Kidney (tissue), 14 donors: ENCODE measurements around the gene FBXO27. TPM values are rescaled to one million over a fixed set of nuclear protein-coding genes. Genes with fewer than 3 reads are reported as not detected.

Experiments
- DNase-seq, 5 donors: peaks; one replicate each; pipeline ENCODE4 v3.0.0-alpha.2; 2013 to 2020
- FAIRE-seq: peaks from 2 replicates; lab custom pipeline; 2012; peaks lifted over from hg19 to GRCh38; lab: Jason Lieb, UNC
- H3K27ac ChIP-seq, 2 donors: one replicate each; pipeline ENCODE4 v1.7.0; 2013; ENCODE audit warnings: low read depth in 2 of 2, low read length in 2 of 2, inconsistent platforms in 1 of 2
- H3K27me3 ChIP-seq: one replicate; pipeline ENCODE4 v1.7.1; 2013; ENCODE audit warnings: low read length, inconsistent platforms; ENCODE audit not compliant: control insufficient read depth, insufficient read depth
- H3K36me3 ChIP-seq, 3 donors: one replicate each; pipeline versions ENCODE4 v1.7.0 to v1.7.1; 2013; ENCODE audit warnings: low read length in 3 of 3, control low read depth in 1 of 3, inconsistent platforms in 1 of 3; ENCODE audit not compliant: insufficient read depth in 3 of 3, control insufficient read depth in 2 of 3
- H3K4me1 ChIP-seq, 3 donors: one replicate each; pipeline versions ENCODE4 v1.7.0 to v1.7.1; 2013; ENCODE audit warnings: low read length in 3 of 3, inconsistent platforms in 1 of 3, low read depth in 1 of 3; ENCODE audit not compliant: control insufficient read depth in 2 of 3, insufficient read depth in 2 of 3
- H3K4me3 ChIP-seq, 3 donors: one replicate each; pipeline versions ENCODE4 v1.7.0 to v1.8.1; 2013; ENCODE audit warnings: low read length in 3 of 3, control low read depth in 1 of 3, inconsistent platforms in 1 of 3
- H3K9ac ChIP-seq, 3 donors: one replicate each; pipeline versions ENCODE4 v1.7.0 to v1.7.1; 2013; ENCODE audit warnings: low read length in 3 of 3, control low read depth in 1 of 3, inconsistent platforms in 1 of 3
- H3K9me3 ChIP-seq, 3 donors: one replicate each; pipeline versions ENCODE4 v1.7.0 to v1.7.1; 2013; ENCODE audit warnings: low read length in 3 of 3, control low read depth in 1 of 3, inconsistent platforms in 1 of 3; ENCODE audit not compliant: control insufficient read depth in 2 of 3, insufficient read depth in 1 of 3
- intact Hi-C: fragments of 100-400 bp; cut with DNase I; formaldehyde crosslinking; loops from one replicate; pipeline ENCODE4 v1.11.1; 2022
- polyA plus RNA-seq: library from polyadenylated mRNA; stranded (reverse); fragments of 350-450 nt; fragmentation: Illumina TruSeq; extraction: RNeasy Lipid Tissue Mini Kit (QIAGEN cat#74804); gene quantifications from one replicate; pipeline ENCODE4 v1.2.3, GENCODE V29; 2014; ENCODE audit warnings: low read depth, low replicate concordance; ENCODE audit not compliant: insufficient read depth
- total RNA-seq: library from RNA; stranded (reverse); fragmentation: NEBNext Ultra II Directional; extraction: Animal tissue kit (Norgen Biotek cat#: 25700); gene quantifications from one replicate; pipeline ENCODE4 v1.2.1, GENCODE V29; 2021
- TF ChIP-seq, protein P1 (sequence below): IDR thresholded peaks from 3 replicates; pipeline ENCODE4 v1.5.1; 2012; ENCODE audit warnings: mild to moderate bottlenecking, moderate library complexity, borderline replicate concordance; ENCODE audit not compliant: insufficient read depth; ENCODE audit errors: extremely low read depth
- donor health status: control.
- donor health status: control.
- donor health status: control.
- donor health status: control.
- donor health status: control.
- donor health status: DM: yes; HTN: yes; CAD: no.
- donor health status: Normal renal cell carcinoma (clear cell type).

The FBXO27 gene
- total and polyA plus RNA-seq, 2 donors from 2014 or later, result 7.8 to 8.3 TPM

DNA sequence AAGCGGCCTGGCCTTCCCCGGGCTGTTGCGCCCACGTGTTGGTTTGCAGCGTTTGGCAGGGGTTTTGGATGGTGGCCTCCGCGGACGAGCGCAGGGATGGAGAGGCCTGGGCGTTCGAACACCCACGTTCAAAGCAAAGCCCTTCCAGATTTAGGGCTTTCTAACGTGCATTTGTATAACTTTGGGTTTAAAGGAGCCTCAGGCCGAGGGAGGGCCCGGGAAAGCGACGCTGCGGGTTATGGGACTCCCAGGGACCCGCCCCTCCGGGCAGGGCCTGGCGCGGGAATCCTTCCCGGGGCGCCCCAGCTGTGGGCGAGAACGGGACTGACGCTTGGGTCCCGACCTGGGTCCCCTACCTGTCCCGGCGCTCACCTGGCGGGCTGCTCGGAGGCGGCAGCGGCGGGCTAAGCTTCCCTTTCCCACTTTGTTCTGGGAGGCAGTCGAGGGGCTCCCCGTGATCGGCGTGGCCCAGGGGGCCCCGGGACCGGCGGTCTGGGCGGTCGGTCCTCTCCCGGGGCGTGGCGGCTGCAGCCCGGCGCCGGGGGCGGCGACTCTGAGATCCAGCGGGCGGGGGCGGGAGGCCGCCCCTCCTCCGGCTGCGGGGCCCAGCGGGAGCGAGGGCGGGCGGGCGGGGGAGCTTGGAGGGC lies 57.0 kb downstream of the FBXO27 start, which contains the start of gene FBXO17:
Gene FBXO17 (minus strand): TSS at position 529 of the 647 bp plus-strand sequence. CDS start 25,423 bp downstream, outside the sequence.
- peak within 1 kb of the TSS; percentile 87 to 88 for H3K27ac ChIP-seq
- peak within 1 kb of the TSS; percentile 53 to 71 (median 63) for H3K4me3 ChIP-seq
- intact Hi-C loops, result no loop called here
- peak; percentile 76 to 92 (median 85) for DNase-seq
- H3K9ac ChIP-seq, result peak within 1 kb of the TSS; percentile 34 to 87 (median 40)
- H3K9me3 ChIP-seq, result peaks cover 0 to under 1% (median 0%) of the 10 kb centered on the region in 3 donors
- FAIRE-seq, result no peak
- no peaks in the 10 kb centered on the region for H3K36me3 ChIP-seq
- peaks cover 0 to 5% (median 0%) of the 10 kb centered on the region in 3 donors for H3K4me1 ChIP-seq
- TF ChIP-seq, protein P1, sequence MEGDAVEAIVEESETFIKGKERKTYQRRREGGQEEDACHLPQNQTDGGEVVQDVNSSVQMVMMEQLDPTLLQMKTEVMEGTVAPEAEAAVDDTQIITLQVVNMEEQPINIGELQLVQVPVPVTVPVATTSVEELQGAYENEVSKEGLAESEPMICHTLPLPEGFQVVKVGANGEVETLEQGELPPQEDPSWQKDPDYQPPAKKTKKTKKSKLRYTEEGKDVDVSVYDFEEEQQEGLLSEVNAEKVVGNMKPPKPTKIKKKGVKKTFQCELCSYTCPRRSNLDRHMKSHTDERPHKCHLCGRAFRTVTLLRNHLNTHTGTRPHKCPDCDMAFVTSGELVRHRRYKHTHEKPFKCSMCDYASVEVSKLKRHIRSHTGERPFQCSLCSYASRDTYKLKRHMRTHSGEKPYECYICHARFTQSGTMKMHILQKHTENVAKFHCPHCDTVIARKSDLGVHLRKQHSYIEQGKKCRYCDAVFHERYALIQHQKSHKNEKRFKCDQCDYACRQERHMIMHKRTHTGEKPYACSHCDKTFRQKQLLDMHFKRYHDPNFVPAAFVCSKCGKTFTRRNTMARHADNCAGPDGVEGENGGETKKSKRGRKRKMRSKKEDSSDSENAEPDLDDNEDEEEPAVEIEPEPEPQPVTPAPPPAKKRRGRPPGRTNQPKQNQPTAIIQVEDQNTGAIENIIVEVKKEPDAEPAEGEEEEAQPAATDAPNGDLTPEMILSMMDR, result no peak
- H3K27me3 ChIP-seq, result no peaks in the 10 kb centered on the region

DNA sequence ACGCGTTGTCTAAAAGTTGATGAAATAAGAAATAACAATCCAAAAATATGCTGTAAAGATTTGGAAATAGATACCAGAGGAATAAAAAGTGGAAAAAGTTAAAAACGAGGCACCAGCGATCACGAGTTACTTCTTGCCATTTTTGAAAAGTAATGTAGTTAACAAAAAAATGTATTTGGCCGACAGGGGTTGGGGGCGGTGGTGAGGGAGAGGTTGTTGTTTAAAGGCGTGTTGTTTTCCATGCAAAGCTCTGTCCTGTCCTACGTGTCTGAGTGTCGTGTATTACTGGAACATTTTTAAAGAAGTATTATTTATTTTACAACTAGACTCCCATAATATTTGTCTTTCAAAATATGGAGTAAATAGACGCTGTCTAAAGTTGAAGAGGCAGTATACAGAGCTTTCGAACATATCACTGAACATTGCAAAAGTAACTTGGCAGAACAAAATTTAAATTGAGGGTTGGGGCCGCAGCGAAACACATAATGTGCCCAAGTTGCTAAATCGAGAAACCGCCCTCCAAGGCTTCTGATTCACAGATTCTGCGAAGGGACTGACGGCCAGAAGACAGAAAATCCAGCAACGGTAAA lies 57.6 kb downstream of the FBXO27 start:
- peak overlapping the region; percentile 56 to 85 for H3K27ac ChIP-seq
- H3K4me1 ChIP-seq, result peaks cover 0 to 5% (median 0%) of the 10 kb centered on the region in 3 donors
- peak overlapping the region; percentile 53 to 71 (median 63) for H3K4me3 ChIP-seq
- no peaks in the 10 kb centered on the region for H3K27me3 ChIP-seq
- FAIRE-seq (no peak), DNase-seq (peak in 2 of 5 donors; percentile 32 to 39)
- no peaks in the 10 kb centered on the region for H3K36me3 ChIP-seq
- peak overlapping the region; percentile 13 to 87 (median 40) for H3K9ac ChIP-seq
- TF ChIP-seq, protein P1, result no peak
- no peaks in the 10 kb centered on the region for H3K9me3 ChIP-seq
- intact Hi-C loops, result no loop called here

Other genes with a start within 250 kb of the FBXO27 start
- gene LGALS7B, start 243.3 kb downstream of the FBXO27 start, total RNA-seq, result not detected
- gene LGALS7B, start 243.3 kb downstream of the FBXO27 start, polyA plus RNA-seq, result 3.7 TPM
- 12.2 TPM for gene LGALS4, start 219.6 kb downstream of the FBXO27 start, total RNA-seq
- 1.2 TPM for gene LGALS4, start 219.6 kb downstream of the FBXO27 start, polyA plus RNA-seq
- gene ECH1, start 200.8 kb downstream of the FBXO27 start, total RNA-seq, result 167 TPM
- gene ECH1, start 200.8 kb downstream of the FBXO27 start, polyA plus RNA-seq, result 534 TPM
- gene HNRNPL, start 182.6 kb downstream of the FBXO27 start, total RNA-seq, result 278 TPM
- 168 TPM for gene HNRNPL, start 182.6 kb downstream of the FBXO27 start, polyA plus RNA-seq
- 13.0 TPM for gene RINL, start 154.3 kb downstream of the FBXO27 start, total RNA-seq
- 9.5 TPM for gene RINL, start 154.3 kb downstream of the FBXO27 start, polyA plus RNA-seq
- 36.0 TPM for gene SIRT2, start 132.9 kb downstream of the FBXO27 start, total RNA-seq
- gene SIRT2, start 132.9 kb downstream of the FBXO27 start, polyA plus RNA-seq, result 56.9 TPM
- gene NFKBIB, start 132.6 kb downstream of the FBXO27 start, total RNA-seq, result 23.2 TPM
- gene NFKBIB, start 132.6 kb downstream of the FBXO27 start, polyA plus RNA-seq, result 37.6 TPM
- gene CCER2, start 120.4 kb downstream of the FBXO27 start, total RNA-seq, result 0.47 TPM
- gene CCER2, start 120.4 kb downstream of the FBXO27 start, polyA plus RNA-seq, result not detected
- 30.6 TPM for gene SARS2, start 101.8 kb downstream of the FBXO27 start, total RNA-seq
- gene SARS2, start 101.8 kb downstream of the FBXO27 start, polyA plus RNA-seq, result 34.8 TPM
- gene MRPS12, start 101.6 kb downstream of the FBXO27 start, total RNA-seq, result 28.5 TPM
- gene MRPS12, start 101.6 kb downstream of the FBXO27 start, polyA plus RNA-seq, result 110 TPM
- 32.3 TPM for gene FBXO17, start 56.8 kb downstream of the FBXO27 start, total RNA-seq
- 44.3 TPM for gene FBXO17, start 56.8 kb downstream of the FBXO27 start, polyA plus RNA-seq
- not detected for gene ACP7, start 51.8 kb upstream of the FBXO27 start, total RNA-seq
- gene ACP7, start 51.8 kb upstream of the FBXO27 start, polyA plus RNA-seq, result 0.13 TPM
- gene PAK4, start 93.2 kb upstream of the FBXO27 start, total RNA-seq, result 55.6 TPM
- gene PAK4, start 93.2 kb upstream of the FBXO27 start, polyA plus RNA-seq, result 52.5 TPM
- 0.60 TPM for gene NCCRP1, start 164.4 kb upstream of the FBXO27 start, total RNA-seq
- 5.5 TPM for gene NCCRP1, start 164.4 kb upstream of the FBXO27 start, polyA plus RNA-seq
- not detected for gene SYCN, start 171.7 kb upstream of the FBXO27 start, total RNA-seq
- gene SYCN, start 171.7 kb upstream of the FBXO27 start, polyA plus RNA-seq, result not detected
- gene IFNL3, start 212.5 kb upstream of the FBXO27 start, total RNA-seq, result not detected
- not detected for gene IFNL3, start 212.5 kb upstream of the FBXO27 start, polyA plus RNA-seq
- gene IFNL4, start 216.3 kb upstream of the FBXO27 start, total RNA-seq, result not detected
- gene IFNL4, start 216.3 kb upstream of the FBXO27 start, polyA plus RNA-seq, result not detected
- not detected for gene IFNL2, start 235.8 kb upstream of the FBXO27 start, total RNA-seq
- not detected for gene IFNL2, start 235.8 kb upstream of the FBXO27 start, polyA plus RNA-seq